Activated naive CD4-positive, alpha-beta T cell treated with anti-CD3 and anti-CD28 coated beads, Interleukin-2, amount 50 U/mL, for 24 hours (primary cell): ENCODE measurements around the gene DYNC1I1.

Experiments used
- H3K27ac Mint-ChIP-seq: one replicate; pipeline ENCODE4 v1.8.0; 2021; ENCODE audit warnings: mild to moderate bottlenecking, mixed read lengths
- H3K27me3 Mint-ChIP-seq: one replicate; pipeline ENCODE4 v1.8.0; 2021; ENCODE audit warnings: mixed read lengths
- H3K36me3 Mint-ChIP-seq: one replicate; pipeline ENCODE4 v1.8.0; 2021; ENCODE audit warnings: mixed read lengths
- H3K4me1 Mint-ChIP-seq: one replicate; pipeline ENCODE4 v1.8.0; 2021; ENCODE audit warnings: mixed read lengths
- H3K4me3 Mint-ChIP-seq: one replicate; pipeline ENCODE4 v1.8.0; 2021; ENCODE audit warnings: mild to moderate bottlenecking, mixed read lengths
- H3K9me3 Mint-ChIP-seq: one replicate; pipeline ENCODE4 v1.8.0; 2021; ENCODE audit warnings: mixed read lengths

The DYNC1I1 gene

GRCh38 chr7:95986178-95986764 is 213.9 kb downstream of the DYNC1I1 start:
- no peak overlapping the region for H3K27ac Mint-ChIP-seq

GRCh38 chr7:95989301-95989700 is 216.9 kb downstream of the DYNC1I1 start:
- Mint-ChIP-seq H3K27me3 (peaks cover 17% of the 10 kb centered on the region), H3K36me3 (no peaks in the 10 kb centered on the region), H3K9me3 (no peaks in the 10 kb centered on the region), H3K4me1 (no peaks in the 10 kb centered on the region), H3K4me3 (no peak overlapping the region), H3K27ac (no peak overlapping the region)

More at GRCh38 chr7:95986178-95986764, 213.9 kb downstream of the DYNC1I1 start:
- Mint-ChIP-seq H3K36me3 (no peaks in the 10 kb centered on the region), H3K4me3 (no peak overlapping the region), H3K27me3 (peaks cover 19% of the 10 kb centered on the region), H3K4me1 (no peaks in the 10 kb centered on the region), H3K9me3 (no peaks in the 10 kb centered on the region)

- Mint-ChIP-seq H3K27me3 (peaks cover 11% of the 10 kb centered on the region), H3K9me3 (no peaks in the 10 kb centered on the region), H3K4me3 (no peak overlapping the region), H3K36me3 (no peaks in the 10 kb centered on the region), H3K27ac (no peak overlapping the region), H3K4me1 (no peaks in the 10 kb centered on the region)
Observed at GRCh38 chr7:95993380-95993779, 221.0 kb downstream of the DYNC1I1 start.

- Mint-ChIP-seq H3K4me1 (no peaks in the 10 kb centered on the region), H3K4me3 (no peak overlapping the region), H3K27ac (no peak overlapping the region), H3K9me3 (no peaks in the 10 kb centered on the region), H3K27me3 (peaks cover 8% of the 10 kb centered on the region), H3K36me3 (no peaks in the 10 kb centered on the region)
Observed at GRCh38 chr7:95996174-95996573, 223.8 kb downstream of the DYNC1I1 start.

- no peak overlapping the region for H3K27ac Mint-ChIP-seq
- no peak overlapping the region for H3K4me3 Mint-ChIP-seq
- no peaks in the 10 kb centered on the region for H3K4me1 Mint-ChIP-seq
- no peaks in the 10 kb centered on the region for H3K36me3 Mint-ChIP-seq
- peaks cover 8% of the 10 kb centered on the region for H3K27me3 Mint-ChIP-seq
- no peaks in the 10 kb centered on the region for H3K9me3 Mint-ChIP-seq
Observed at GRCh38 chr7:95996886-95997285, 224.5 kb downstream of the DYNC1I1 start.

- no peak overlapping the region for H3K4me3 Mint-ChIP-seq
- H3K4me1 Mint-ChIP-seq: no peaks in the 10 kb centered on the region
- H3K27ac Mint-ChIP-seq: no peak overlapping the region
- no peaks in the 10 kb centered on the region for H3K9me3 Mint-ChIP-seq
- no peaks in the 10 kb centered on the region for H3K36me3 Mint-ChIP-seq
- H3K27me3 Mint-ChIP-seq: peaks cover 10% of the 10 kb centered on the region
Observed at GRCh38 chr7:95997632-95998031, 225.3 kb downstream of the DYNC1I1 start.

GRCh38 chr7:95999481-95999880 is 227.1 kb downstream of the DYNC1I1 start:
- Mint-ChIP-seq H3K27me3 (peaks cover 7% of the 10 kb centered on the region), H3K9me3 (no peaks in the 10 kb centered on the region), H3K36me3 (no peaks in the 10 kb centered on the region), H3K4me1 (no peaks in the 10 kb centered on the region), H3K4me3 (no peak overlapping the region), H3K27ac (no peak overlapping the region)

- Mint-ChIP-seq H3K27ac (no peak overlapping the region), H3K9me3 (no peaks in the 10 kb centered on the region), H3K4me3 (no peak overlapping the region), H3K27me3 (peaks cover 2% of the 10 kb centered on the region), H3K36me3 (no peaks in the 10 kb centered on the region), H3K4me1 (no peaks in the 10 kb centered on the region)
Observed at GRCh38 chr7:96004578-96004977, 232.2 kb downstream of the DYNC1I1 start.

GRCh38 chr7:96005271-96005670 is 232.9 kb downstream of the DYNC1I1 start:
- H3K36me3 Mint-ChIP-seq: no peaks in the 10 kb centered on the region
- H3K9me3 Mint-ChIP-seq: no peaks in the 10 kb centered on the region
- H3K4me3 Mint-ChIP-seq: no peak overlapping the region
- no peaks in the 10 kb centered on the region for H3K4me1 Mint-ChIP-seq
- no peak overlapping the region for H3K27ac Mint-ChIP-seq
- H3K27me3 Mint-ChIP-seq: peaks cover 4% of the 10 kb centered on the region

- Mint-ChIP-seq H3K36me3 (no peaks in the 10 kb centered on the region), H3K27me3 (peaks cover 11% of the 10 kb centered on the region), H3K4me3 (no peak overlapping the region), H3K4me1 (no peaks in the 10 kb centered on the region), H3K27ac (no peak overlapping the region), H3K9me3 (no peaks in the 10 kb centered on the region)
Observed at GRCh38 chr7:96009148-96009547, 236.8 kb downstream of the DYNC1I1 start.

GRCh38 chr7:96013836-96014235 is 241.5 kb downstream of the DYNC1I1 start:
- H3K9me3 Mint-ChIP-seq: no peaks in the 10 kb centered on the region
- H3K4me3 Mint-ChIP-seq: no peak overlapping the region
- H3K36me3 Mint-ChIP-seq: no peaks in the 10 kb centered on the region
- H3K27me3 Mint-ChIP-seq: peaks cover 22% of the 10 kb centered on the region
- H3K27ac Mint-ChIP-seq: no peak overlapping the region
- no peaks in the 10 kb centered on the region for H3K4me1 Mint-ChIP-seq

- no peaks in the 10 kb centered on the region for H3K4me1 Mint-ChIP-seq
- H3K4me3 Mint-ChIP-seq: no peak overlapping the region
- no peaks in the 10 kb centered on the region for H3K36me3 Mint-ChIP-seq
Observed at GRCh38 chr7:96014617-96015016, 242.3 kb downstream of the DYNC1I1 start.

GRCh38 chr7:96016056-96016586 is 243.8 kb downstream of the DYNC1I1 start:
- H3K27me3 Mint-ChIP-seq: peaks cover 20% of the 10 kb centered on the region
- no peaks in the 10 kb centered on the region for H3K9me3 Mint-ChIP-seq
- no peaks in the 10 kb centered on the region for H3K4me1 Mint-ChIP-seq
- no peak overlapping the region for H3K27ac Mint-ChIP-seq
- no peak overlapping the region for H3K4me3 Mint-ChIP-seq
- H3K36me3 Mint-ChIP-seq: no peaks in the 10 kb centered on the region

More at GRCh38 chr7:96014617-96015016, 242.3 kb downstream of the DYNC1I1 start:
- peaks cover 23% of the 10 kb centered on the region for H3K27me3 Mint-ChIP-seq
- no peak overlapping the region for H3K27ac Mint-ChIP-seq
- H3K9me3 Mint-ChIP-seq: no peaks in the 10 kb centered on the region

- Mint-ChIP-seq H3K36me3 (no peaks in the 10 kb centered on the region), H3K4me3 (no peak overlapping the region), H3K4me1 (no peaks in the 10 kb centered on the region), H3K27ac (no peak overlapping the region), H3K27me3 (peaks cover 20% of the 10 kb centered on the region), H3K9me3 (no peaks in the 10 kb centered on the region)
Observed at GRCh38 chr7:96016735-96017134, 244.4 kb downstream of the DYNC1I1 start.

GRCh38 chr7:96017877-96018276 is 245.5 kb downstream of the DYNC1I1 start:
- H3K9me3 Mint-ChIP-seq: no peaks in the 10 kb centered on the region
- no peak overlapping the region for H3K27ac Mint-ChIP-seq
- no peaks in the 10 kb centered on the region for H3K4me1 Mint-ChIP-seq
- no peaks in the 10 kb centered on the region for H3K36me3 Mint-ChIP-seq
- peaks cover 18% of the 10 kb centered on the region for H3K27me3 Mint-ChIP-seq
- no peak overlapping the region for H3K4me3 Mint-ChIP-seq

- H3K27me3 Mint-ChIP-seq: peaks cover 12% of the 10 kb centered on the region
- H3K4me3 Mint-ChIP-seq: no peak overlapping the region
- H3K9me3 Mint-ChIP-seq: no peaks in the 10 kb centered on the region
Observed at GRCh38 chr7:96021568-96021967, 249.2 kb downstream of the DYNC1I1 start.

GRCh38 chr7:96023387-96023786 is 251.0 kb downstream of the DYNC1I1 start:
- Mint-ChIP-seq H3K9me3 (no peaks in the 10 kb centered on the region), H3K4me1 (no peaks in the 10 kb centered on the region), H3K36me3 (no peaks in the 10 kb centered on the region), H3K27ac (no peak overlapping the region), H3K4me3 (no peak overlapping the region), H3K27me3 (peaks cover 8% of the 10 kb centered on the region)

More at GRCh38 chr7:96021568-96021967, 249.2 kb downstream of the DYNC1I1 start:
- no peaks in the 10 kb centered on the region for H3K4me1 Mint-ChIP-seq
- no peak overlapping the region for H3K27ac Mint-ChIP-seq
- no peaks in the 10 kb centered on the region for H3K36me3 Mint-ChIP-seq
